Measurements from ENCODE around the gene DUOX1.

- TF ChIP-seq CTCF (IDR thresholded peaks at IDR 0.05) = no peak
- no peak for TF ChIP-seq EZH2 (IDR thresholded peaks at IDR 0.05; ENCODE audit: borderline replicate concordance, insufficient read depth, low read depth, low read length, poor library complexity, severe bottlenecking)
Measured at GRCh38 chr15:45146405-45146804, 16.6 kb downstream of the DUOX1 start.
